SHP77 (cell line): ENCODE data around the gene IRF3.
"Not testable (repeated sequence)": the region's sequence is repeated elsewhere in the genome, so short reads cannot be mapped to it uniquely, and the experiment has no call there.

Experiments
- DNase-seq, 2 experiments: peaks; one replicate each; lab custom pipeline; 2025; lab: John Stamatoyannopoulos, UW

The IRF3 gene

DNA sequence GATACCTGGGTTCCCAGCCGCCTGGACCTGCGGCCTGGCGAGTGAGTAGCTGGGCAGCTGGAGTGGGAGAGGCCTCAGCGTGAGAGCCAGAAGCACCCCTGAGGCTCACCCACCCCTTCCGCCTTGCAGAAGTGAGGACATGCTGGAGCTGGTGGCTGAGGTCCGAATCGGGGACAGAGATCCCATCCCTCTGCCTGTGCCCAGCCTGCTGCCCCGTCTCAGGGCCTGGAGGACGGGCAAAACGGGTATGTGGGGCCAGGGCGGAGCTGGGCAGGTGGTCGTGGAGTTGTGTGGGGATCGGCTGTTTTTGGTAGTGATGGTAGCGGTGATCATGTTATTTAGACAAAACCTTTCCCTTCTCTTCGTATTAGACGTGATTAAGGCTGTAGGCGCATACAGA lies 19.1 kb downstream of the IRF3 start:
- DNase-seq, result no peak

DNA sequence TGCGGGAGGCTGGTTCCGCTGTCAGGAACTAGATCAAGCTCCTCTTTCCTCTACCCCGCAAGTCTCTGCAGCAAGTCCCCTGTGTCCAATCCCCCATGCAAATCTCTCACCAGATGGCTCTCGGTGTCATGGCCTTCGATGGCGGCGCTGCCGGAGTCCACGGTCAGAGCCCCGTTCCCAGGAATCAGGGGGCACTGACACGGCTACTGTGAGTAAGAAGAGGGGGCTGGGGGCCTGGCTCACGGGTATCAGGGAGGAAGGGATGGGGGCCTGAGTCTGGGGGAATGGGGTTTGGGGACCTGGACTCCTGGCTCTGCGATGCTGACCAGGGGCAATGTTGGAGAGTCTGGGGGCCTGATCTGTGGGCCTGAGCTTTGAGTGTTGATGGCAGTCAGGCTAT lies 19.7 kb downstream of the IRF3 start:
- DNase-seq, result no peak

GRCh38 chr19:49645592-49645991 lies 20.1 kb downstream of the IRF3 start:
- DNase-seq, result no peak

GRCh38 chr19:49643466-49643865 lies 22.2 kb downstream of the IRF3 start:
- no peak for DNase-seq

DNA sequence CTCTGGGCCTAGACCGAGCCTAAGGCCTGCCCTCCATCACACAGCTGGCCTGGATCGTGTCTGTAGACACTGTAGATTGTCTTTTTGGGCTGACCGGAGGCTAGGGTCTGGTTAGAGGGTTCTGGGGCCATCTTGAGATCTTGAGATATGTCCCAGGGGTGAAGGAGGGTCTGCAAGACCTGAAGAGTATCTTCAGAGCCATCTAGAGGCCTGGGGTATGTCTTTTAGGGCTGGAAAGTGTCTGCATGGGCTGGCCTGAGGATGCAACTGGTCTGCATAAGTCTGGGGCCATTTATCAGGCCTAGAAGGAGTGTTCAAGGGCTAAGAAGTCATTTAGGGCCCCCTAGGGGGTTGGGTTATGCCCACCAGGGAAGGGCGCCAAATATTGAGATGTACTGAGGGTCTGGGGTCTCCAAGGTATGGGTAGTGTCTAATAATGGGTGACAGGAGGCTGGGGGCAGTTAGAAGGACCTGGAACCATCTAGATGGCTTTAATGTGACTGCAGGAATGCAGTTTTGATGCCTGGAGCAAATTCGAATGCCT lies 23.1 kb downstream of the IRF3 start:
- no peak for DNase-seq

- DNase-seq, result peak; percentile 97 to 99
Measured at GRCh38 chr19:49641688-49642491, 23.8 kb downstream of the IRF3 start, which contains the start of gene SCAF1. Gene SCAF1 (plus strand): TSS chr19:49642209. CDS start chr19:49645027, 2,818 bp downstream.

GRCh38 chr19:49640113-49640898 lies 25.4 kb downstream of the IRF3 start, which contains the start of gene RRAS:
Gene RRAS (minus strand): TSS chr19:49640143. CDS start chr19:49640098, 45 bp downstream.
- DNase-seq, result peak; percentile 97 to 98

DNA sequence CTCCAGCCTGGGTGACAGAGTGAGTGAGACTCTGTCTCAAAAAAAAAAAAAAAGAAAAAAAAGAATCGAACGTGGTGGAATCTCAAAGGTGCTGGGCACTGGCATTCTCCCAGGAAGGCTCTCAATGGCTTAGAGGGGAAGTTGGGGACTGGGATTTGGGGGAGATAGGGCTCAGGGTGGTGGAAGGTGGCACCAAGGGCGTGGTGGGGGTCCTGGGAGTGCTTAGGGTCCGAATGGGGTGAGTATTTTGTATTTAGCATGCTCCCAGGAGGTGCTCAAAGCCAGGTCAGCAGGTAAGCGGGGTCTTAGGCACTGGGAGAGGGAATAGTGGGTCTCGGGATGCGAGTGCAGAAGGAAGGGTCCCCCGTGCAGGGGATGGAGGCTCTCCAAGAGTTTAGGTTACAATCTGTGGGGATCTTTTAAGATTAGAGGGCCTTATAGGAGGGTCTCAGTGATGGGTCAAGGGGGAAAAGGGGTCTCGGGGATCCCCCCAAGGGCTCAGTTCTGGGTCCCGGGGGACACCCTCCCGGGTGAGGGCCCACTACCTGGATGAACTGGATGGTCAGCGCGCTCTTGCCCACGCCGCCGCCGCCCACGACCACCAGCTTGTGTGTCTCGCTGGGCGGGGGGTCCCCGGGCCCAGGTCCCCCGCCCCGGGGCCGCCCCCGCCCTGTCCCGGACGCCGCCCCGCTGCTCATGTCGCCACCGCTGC lies 26.1 kb downstream of the IRF3 start:
- no peak for DNase-seq

- no peak for DNase-seq
Measured at GRCh38 chr19:49637821-49638738, 27.6 kb downstream of the IRF3 start.

GRCh38 chr19:49636233-49636932 lies 29.3 kb downstream of the IRF3 start:
- no peak for DNase-seq

DNA sequence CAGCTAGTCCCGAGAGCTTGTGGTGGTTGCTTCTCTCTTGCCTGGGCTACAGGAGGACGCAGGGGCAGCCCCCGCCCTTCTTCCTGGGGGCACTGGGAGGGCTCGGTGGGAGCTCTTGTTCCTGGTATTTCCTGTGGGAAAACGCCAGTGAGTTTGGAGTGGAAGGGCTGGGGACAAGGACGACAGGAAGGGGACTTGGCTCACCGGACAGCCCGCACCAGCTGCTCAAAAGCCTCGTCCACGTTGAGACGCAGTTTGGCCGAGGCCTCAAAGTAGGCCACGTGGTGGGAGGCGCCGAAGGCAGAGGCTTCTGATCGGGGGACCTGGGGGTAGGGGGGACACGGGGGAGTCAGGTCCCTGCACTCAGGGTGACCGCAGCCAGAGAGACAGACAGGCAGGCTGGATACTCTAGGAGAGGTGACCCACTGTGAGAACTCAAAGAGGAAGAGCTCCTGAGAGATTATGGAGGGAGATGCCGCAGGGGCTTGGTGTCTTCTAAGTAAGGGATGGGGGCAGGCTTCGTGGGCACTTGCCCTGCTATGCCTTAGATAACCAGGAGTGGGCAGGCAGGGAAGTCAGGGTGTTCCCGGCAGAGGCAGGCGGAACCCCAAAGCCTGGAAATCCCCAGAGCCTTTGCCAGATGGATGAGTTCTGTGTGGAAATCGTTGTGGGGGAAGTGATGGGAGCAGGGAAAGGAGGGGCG lies 30.0 kb downstream of the IRF3 start:
- DNase-seq, result no peak

DNA sequence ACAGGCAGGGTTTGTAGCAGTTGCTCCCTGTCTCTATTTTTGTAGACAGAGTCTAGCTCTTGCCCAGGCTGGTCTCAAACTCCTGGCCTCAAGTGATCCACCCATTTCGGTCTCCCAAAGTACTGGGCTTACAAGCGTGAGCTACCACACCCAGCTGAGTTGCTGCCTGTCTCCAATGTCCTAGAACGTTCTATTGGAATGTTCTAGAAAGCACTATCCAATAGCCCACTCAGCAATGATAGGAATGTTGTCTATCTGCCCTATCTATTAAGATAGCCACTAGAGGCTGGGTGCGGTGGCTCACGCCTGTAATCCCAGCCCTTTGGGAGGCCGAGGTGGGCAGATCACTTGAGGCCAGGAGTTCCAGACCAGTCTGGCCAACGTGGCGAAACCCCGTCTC lies 32.4 kb downstream of the IRF3 start:
- not testable (repeated sequence) for DNase-seq

GRCh38 chr19:49632576-49632975 lies 33.1 kb downstream of the IRF3 start:
- DNase-seq, result no peak

- DNase-seq, result no peak
Measured at GRCh38 chr19:49631610-49632192, 34.0 kb downstream of the IRF3 start.

DNA sequence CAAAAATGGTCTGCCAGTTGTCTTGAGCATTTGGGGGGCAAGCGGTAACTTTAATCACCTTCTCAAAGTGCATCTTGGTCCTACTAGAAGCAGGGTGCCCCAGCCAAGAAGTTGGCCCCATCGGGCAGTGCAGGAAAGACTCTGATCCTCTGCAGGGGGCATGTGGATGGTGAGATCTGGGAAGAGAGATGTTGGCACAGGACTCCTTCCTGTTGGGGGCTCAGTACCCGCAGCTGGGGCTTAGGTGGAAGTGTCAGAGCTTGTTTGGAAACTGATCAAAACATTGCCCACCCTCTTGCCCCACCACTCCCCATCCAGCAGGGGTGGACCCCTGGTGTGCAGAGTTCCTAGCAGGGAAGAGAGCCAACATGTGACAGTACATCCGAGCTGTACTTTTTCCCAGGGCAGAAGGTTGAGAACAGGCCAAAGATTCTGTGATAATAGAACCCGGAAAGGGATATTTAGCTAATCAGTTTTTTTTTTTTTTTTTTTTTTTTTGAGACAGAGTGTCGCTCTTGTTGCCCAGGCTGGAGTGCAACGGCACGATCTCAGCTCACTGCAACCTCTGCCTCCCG lies 34.6 kb downstream of the IRF3 start:
- no peak for DNase-seq

DNA sequence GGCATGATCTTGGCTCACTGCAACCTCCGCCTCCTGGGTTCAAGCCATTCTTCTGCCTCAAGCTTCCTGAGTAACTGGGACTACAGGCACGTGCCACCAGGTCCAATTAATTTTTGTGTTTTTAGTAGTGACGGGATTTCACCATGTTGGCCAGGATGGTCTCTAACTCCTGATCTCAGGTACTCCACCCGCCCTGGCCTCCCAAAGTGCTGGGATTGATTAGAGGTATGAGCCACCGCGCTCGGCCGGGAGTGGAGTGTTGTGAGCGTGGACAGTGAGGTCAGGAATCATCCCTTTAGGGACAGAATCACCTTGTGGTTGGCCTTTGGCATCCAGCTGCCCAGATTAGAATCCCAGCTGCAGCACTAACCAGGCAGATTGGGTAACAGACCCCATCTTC lies 36.0 kb downstream of the IRF3 start:
- no peak for DNase-seq

GRCh38 chr19:49626226-49626625 lies 39.4 kb downstream of the IRF3 start:
- DNase-seq, result no peak

DNA sequence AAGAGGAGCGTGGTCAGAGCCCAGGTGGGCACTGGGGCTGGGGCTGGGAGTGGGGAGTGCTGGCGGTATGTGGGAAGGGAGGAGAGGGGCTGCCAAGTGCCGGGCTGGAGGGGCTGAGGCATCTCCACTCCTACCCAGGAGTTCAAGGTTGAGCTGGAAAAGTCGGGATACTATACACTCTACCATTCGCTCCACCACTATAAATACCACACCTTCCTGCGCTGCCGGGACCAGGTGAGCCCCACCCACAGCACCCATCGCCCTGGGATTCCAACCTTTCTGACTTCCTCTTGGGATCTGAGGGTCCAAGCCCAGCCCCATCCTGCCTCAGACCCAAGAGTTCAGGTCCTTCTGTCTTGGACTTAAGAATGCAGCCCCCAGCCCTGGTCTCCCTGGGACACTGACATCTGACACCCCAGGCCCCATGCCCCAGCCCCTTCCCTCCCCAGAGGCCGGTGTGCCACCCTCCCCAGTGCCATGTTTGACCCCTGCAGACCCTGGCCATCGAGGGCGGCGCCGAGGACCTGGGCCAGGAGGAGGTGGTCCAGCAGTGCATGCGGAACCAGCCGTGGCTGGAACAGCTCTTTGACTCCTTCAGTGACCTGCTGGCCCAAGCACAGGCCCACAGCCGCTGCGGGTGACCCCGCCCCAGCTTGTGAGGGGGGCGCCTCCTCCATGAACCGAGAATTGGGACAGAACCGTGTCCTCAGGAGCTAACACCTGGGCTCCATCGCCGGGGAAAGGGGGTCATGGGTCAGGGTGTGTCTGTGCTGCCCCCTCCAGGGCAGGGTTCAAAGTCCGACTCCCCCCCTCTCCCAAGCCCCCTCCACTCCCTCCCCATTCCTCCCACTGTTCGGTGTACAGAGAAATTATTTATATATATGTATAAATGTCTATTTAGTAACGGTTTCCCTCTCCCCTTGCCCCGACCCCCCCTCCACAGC lies 40.4 kb downstream of the IRF3 start:
- DNase-seq, result no peak
